ENCODE data around the gene QKI.
"Not testable (repeated sequence)": the region's sequence is repeated elsewhere in the genome, so short reads cannot be mapped to it uniquely, and the experiment has no call there.

Gene QKI

DNA sequence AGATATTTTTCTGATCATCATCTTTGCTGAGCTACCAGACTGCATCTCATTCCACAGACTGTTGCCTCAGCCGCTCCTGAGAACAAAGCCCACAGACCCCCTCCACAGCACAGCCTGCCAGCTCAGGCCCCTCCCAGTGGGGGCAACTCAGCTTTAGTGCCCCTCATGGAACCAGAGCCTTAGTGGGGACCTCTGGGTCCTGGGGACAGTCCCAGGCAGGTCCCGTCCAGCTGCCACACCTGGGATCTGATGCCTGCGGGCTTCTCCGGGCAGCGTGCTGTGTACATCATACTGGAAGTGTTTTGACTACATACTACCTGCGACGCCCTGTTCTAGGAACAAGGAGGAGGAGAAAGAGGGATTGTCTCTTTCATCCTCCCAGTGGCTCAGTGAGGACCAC lies 38.3 kb upstream of the QKI start:
- H3K4me3 ChIP-seq (replicated peaks; ENCODE audit: insufficient read depth, low read length): no peak overlapping the region
- no peak for TF ChIP-seq SPI1 (IDR thresholded peaks at IDR 0.05; ENCODE audit: borderline replicate concordance, low read depth)
- H3K27me3 ChIP-seq (ENCODE audit: insufficient read depth, poor library complexity, severe bottlenecking): no peaks in the 10 kb centered on the region
- DNase-seq (ENCODE audit: low read depth in 1 of 2, low spot score in 1 of 2): no peak
- no peak overlapping the region for H3K27ac ChIP-seq (replicated peaks)

DNA sequence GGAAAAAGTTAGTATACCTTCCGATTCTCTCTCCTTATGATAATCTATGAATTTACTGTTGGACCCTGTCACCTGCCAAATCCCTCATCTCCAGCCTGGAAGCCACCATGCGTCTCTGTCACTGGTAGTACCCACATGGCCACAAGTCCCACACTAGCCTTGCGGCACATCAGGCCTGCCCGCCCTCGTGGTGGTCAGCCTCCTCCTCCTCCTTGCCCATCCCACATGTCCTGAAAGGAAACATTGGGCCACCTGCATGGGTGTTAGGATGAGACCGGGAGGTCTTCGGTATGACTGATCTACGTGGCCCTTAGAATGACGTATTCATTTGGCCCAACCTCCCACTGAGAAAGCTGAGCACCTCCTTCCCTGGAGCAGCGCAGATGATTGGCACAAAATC lies 37.0 kb upstream of the QKI start:
- Histone ChIP-seq H3K4me3 (replicated peaks; ENCODE audit: insufficient read depth, low read length) (no peak overlapping the region), H3K27me3 (ENCODE audit: insufficient read depth, poor library complexity, severe bottlenecking) (no peaks in the 10 kb centered on the region), H3K27ac (replicated peaks) (no peak overlapping the region)
- DNase-seq (ENCODE audit: low read depth in 1 of 2, low spot score in 1 of 2): no peak
- TF ChIP-seq, protein P1, sequence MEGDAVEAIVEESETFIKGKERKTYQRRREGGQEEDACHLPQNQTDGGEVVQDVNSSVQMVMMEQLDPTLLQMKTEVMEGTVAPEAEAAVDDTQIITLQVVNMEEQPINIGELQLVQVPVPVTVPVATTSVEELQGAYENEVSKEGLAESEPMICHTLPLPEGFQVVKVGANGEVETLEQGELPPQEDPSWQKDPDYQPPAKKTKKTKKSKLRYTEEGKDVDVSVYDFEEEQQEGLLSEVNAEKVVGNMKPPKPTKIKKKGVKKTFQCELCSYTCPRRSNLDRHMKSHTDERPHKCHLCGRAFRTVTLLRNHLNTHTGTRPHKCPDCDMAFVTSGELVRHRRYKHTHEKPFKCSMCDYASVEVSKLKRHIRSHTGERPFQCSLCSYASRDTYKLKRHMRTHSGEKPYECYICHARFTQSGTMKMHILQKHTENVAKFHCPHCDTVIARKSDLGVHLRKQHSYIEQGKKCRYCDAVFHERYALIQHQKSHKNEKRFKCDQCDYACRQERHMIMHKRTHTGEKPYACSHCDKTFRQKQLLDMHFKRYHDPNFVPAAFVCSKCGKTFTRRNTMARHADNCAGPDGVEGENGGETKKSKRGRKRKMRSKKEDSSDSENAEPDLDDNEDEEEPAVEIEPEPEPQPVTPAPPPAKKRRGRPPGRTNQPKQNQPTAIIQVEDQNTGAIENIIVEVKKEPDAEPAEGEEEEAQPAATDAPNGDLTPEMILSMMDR (IDR thresholded peaks at IDR 0.05; ENCODE audit: insufficient read depth, low read length): no peak
- TF ChIP-seq POLR2AphosphoS5 (IDR thresholded peaks at IDR 0.05; ENCODE audit: low read depth) (no peak), SPI1 (IDR thresholded peaks at IDR 0.05; ENCODE audit: borderline replicate concordance, low read depth) (no peak), GABPA (IDR thresholded peaks at IDR 0.05; ENCODE audit: low read depth) (no peak)
- TF ChIP-seq, protein P2, sequence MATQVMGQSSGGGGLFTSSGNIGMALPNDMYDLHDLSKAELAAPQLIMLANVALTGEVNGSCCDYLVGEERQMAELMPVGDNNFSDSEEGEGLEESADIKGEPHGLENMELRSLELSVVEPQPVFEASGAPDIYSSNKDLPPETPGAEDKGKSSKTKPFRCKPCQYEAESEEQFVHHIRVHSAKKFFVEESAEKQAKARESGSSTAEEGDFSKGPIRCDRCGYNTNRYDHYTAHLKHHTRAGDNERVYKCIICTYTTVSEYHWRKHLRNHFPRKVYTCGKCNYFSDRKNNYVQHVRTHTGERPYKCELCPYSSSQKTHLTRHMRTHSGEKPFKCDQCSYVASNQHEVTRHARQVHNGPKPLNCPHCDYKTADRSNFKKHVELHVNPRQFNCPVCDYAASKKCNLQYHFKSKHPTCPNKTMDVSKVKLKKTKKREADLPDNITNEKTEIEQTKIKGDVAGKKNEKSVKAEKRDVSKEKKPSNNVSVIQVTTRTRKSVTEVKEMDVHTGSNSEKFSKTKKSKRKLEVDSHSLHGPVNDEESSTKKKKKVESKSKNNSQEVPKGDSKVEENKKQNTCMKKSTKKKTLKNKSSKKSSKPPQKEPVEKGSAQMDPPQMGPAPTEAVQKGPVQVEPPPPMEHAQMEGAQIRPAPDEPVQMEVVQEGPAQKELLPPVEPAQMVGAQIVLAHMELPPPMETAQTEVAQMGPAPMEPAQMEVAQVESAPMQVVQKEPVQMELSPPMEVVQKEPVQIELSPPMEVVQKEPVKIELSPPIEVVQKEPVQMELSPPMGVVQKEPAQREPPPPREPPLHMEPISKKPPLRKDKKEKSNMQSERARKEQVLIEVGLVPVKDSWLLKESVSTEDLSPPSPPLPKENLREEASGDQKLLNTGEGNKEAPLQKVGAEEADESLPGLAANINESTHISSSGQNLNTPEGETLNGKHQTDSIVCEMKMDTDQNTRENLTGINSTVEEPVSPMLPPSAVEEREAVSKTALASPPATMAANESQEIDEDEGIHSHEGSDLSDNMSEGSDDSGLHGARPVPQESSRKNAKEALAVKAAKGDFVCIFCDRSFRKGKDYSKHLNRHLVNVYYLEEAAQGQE (IDR thresholded peaks at IDR 0.05; ENCODE audit: insufficient replicate concordance, low read depth): no peak

DNA sequence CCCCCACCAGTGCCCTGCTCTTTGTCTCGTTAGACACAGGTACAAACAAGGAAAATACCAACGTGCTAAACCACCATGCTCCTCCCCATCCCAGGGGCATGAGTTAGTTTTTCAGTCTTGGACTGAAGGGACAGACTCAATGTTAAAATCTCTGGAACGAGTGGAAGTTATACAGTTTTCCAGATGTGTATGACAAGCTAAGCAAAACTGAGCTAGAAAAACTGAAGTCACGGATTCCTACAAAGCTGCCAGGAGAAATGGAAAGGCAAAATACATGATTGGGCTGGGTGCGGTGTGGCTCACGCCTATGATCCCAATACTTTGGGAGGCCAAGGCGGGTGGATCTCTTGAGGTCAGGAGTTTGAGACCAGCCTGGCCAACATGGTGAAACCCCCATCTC lies 34.3 kb upstream of the QKI start:
- DNase-seq (ENCODE audit: low read depth in 1 of 2, low spot score in 1 of 2): no peak
- Histone ChIP-seq H3K27ac (replicated peaks) (no peak overlapping the region), H3K27me3 (ENCODE audit: insufficient read depth, poor library complexity, severe bottlenecking) (no peaks in the 10 kb centered on the region), H3K4me3 (replicated peaks; ENCODE audit: insufficient read depth, low read length) (no peak overlapping the region)
- TF ChIP-seq GABPA (IDR thresholded peaks at IDR 0.05; ENCODE audit: low read depth) (no peak), SPI1 (IDR thresholded peaks at IDR 0.05; ENCODE audit: borderline replicate concordance, low read depth) (no peak), POLR2AphosphoS5 (IDR thresholded peaks at IDR 0.05; ENCODE audit: low read depth) (no peak)
- TF ChIP-seq, protein P1 (IDR thresholded peaks at IDR 0.05; ENCODE audit: insufficient read depth, low read length): no peak
- TF ChIP-seq, protein P2 (IDR thresholded peaks at IDR 0.05; ENCODE audit: insufficient replicate concordance, low read depth): no peak

DNA sequence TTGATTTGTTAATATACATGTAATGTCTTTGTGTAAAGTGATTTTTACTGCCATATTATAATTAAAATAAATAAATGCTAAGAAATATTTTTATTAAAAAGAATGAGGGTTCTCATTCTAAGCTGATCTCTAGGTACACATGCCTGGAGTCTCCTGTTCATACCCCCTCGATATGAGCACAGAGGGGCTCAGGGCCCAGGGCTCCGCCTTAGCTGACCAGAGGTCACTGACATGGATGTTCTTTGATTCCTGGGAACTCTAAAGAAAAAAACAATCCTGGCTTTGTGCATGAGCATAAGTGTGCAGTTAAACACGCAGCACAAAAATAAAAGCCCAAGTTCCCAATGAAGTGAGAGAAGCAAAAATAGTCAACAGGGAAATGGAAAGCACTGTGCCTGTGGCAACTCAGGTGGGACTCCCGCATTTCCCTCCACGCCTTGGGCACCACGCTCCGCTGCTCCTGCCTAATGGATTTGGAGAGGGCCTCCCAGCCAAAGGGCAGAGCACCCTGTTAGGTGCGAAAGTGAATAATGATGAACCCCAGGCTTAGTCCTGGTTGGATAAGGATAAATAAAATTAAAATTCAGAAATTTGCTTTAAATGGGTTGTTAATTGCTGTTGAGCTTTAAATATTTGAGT lies 33.3 kb upstream of the QKI start:
- no peak for DNase-seq (ENCODE audit: low read depth in 1 of 2, low spot score in 1 of 2)
- no peaks in the 10 kb centered on the region for H3K27me3 ChIP-seq (ENCODE audit: insufficient read depth, poor library complexity, severe bottlenecking)
- TF ChIP-seq, protein P2 (IDR thresholded peaks at IDR 0.05; ENCODE audit: insufficient replicate concordance, low read depth): no peak
- no peak for TF ChIP-seq POLR2AphosphoS5 (IDR thresholded peaks at IDR 0.05; ENCODE audit: low read depth)
- no peak for TF ChIP-seq SPI1 (IDR thresholded peaks at IDR 0.05; ENCODE audit: borderline replicate concordance, low read depth)
- TF ChIP-seq, protein P1 (IDR thresholded peaks at IDR 0.05; ENCODE audit: insufficient read depth, low read length): no peak
- no peak overlapping the region for H3K27ac ChIP-seq (replicated peaks)
- no peak overlapping the region for H3K4me3 ChIP-seq (replicated peaks; ENCODE audit: insufficient read depth, low read length)

DNA sequence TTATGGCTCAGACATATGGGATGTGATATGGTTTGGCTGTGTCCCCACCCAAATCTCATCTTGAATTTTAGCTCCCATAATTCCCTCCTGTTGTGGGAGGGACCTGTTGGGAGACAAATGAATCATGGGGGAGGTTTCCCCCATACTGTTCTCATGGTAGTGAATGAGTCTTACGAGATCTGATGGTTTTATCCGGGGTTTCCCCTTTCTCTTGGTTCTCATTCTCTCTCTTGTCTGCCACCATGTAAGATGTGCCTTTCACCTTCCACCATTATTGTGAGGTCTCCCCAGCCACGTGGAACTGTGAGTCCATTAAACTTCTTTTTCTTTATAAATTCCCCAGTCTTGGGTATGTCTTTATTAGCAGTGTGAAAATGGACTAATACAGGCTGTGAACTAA lies 31.1 kb upstream of the QKI start:
- DNase-seq (ENCODE audit: low read depth in 1 of 2, low spot score in 1 of 2); H3K27me3 ChIP-seq (ENCODE audit: insufficient read depth, poor library complexity, severe bottlenecking); H3K27ac ChIP-seq (replicated peaks); H3K4me3 ChIP-seq (replicated peaks; ENCODE audit: insufficient read depth, low read length): not testable (repeated sequence)

All from HL-60 (cell line).